22Rv1 (cell line): ENCODE data around the gene CD22.
"Not testable (repeated sequence)": the region's sequence is repeated elsewhere in the genome, so short reads cannot be mapped to it uniquely, and the experiment has no call there.

Source experiments
- H3K27ac ChIP-seq: fragments of 450-650 bp; 2 replicates; pipeline ENCODE4 v1.5.1; 2017
- CTCF ChIP-seq: fragments of 450-650 bp; IDR thresholded peaks from 2 replicates; pipeline ENCODE4 v1.5.1; 2017; ENCODE audit warnings: mild to moderate bottlenecking
- ZFX ChIP-seq: fragments of 450-650 bp; IDR thresholded peaks from 2 replicates; pipeline ENCODE4 v1.6.1; 2017; ENCODE audit warnings: antibody characterized with exemption, borderline replicate concordance

The CD22 gene

GRCh38 chr19:35353635-35354034 is 24.6 kb downstream of the CD22 start:
- no peak for TF ChIP-seq ZFX
- no peak overlapping the region for H3K27ac ChIP-seq

GRCh38 chr19:35354898-35355297 is 25.9 kb downstream of the CD22 start:
- H3K27ac ChIP-seq, result no peak overlapping the region
- TF ChIP-seq CTCF (no peak), ZFX (no peak)

- TF ChIP-seq CTCF (no peak), ZFX (no peak)
- no peak overlapping the region for H3K27ac ChIP-seq
Observed at GRCh38 chr19:35355791-35356460, 26.9 kb downstream of the CD22 start.

GRCh38 chr19:35357867-35358573 is 29.0 kb downstream of the CD22 start, which contains the start of gene FFAR3:
Gene FFAR3, plus strand, starts transcription at chr19:35358460. Its CDS starts 431 bp downstream, at chr19:35358891.
- TF ChIP-seq CTCF, result no peak
- no peak within 1 kb of the TSS for H3K27ac ChIP-seq

- H3K27ac ChIP-seq, result not testable (repeated sequence)
Observed at GRCh38 chr19:35358834-35359233, 29.8 kb downstream of the CD22 start.

- not testable (repeated sequence) for H3K27ac ChIP-seq
Observed at GRCh38 chr19:35359395-35359794, 30.4 kb downstream of the CD22 start.

GRCh38 chr19:35360081-35360480 is 31.1 kb downstream of the CD22 start:
- H3K27ac ChIP-seq, result not testable (repeated sequence)

- no peak for TF ChIP-seq ZFX
- no peak for TF ChIP-seq CTCF
- H3K27ac ChIP-seq, result no peak overlapping the region
Observed at GRCh38 chr19:35360880-35361420, 32.0 kb downstream of the CD22 start.

- H3K27ac ChIP-seq, result no peak overlapping the region
- TF ChIP-seq CTCF (no peak), ZFX (no peak)
Observed at GRCh38 chr19:35362261-35363000, 33.4 kb downstream of the CD22 start.
